Naive thymus-derived CD4-positive, alpha-beta T cell (primary cell): Measurements from ENCODE around the gene MAVS. TPM values are rescaled to one million over a fixed set of nuclear protein-coding genes. Genes with fewer than 3 reads are reported as not detected.
A peak's percentile ranks its signal among the peaks of the same experiment; 100 is the strongest.

Source experiments
- ATAC-seq: fragments of 150-1000 bp; cut with Tn5 transposase; 2 replicates; pipeline ENCODE4 v1.10.0; 2021; ENCODE audit warnings: mild to moderate bottlenecking, moderate library complexity
- CTCF ChIA-PET: fragments of 350-600 bp; sonication (Branson Sonifier 250); formaldehyde crosslinking; loops from one replicate; lab custom pipeline; 2021; ENCODE audit warnings: antibody characterized with exemption; lab: Charles Lee
- POLR2A ChIA-PET: fragments of 350-600 bp; sonication (Branson Sonifier 250); formaldehyde crosslinking; loops from one replicate; lab custom pipeline; 2021; ENCODE audit warnings: antibody characterized with exemption, inconsistent platforms; lab: Charles Lee
- DNase-seq, 9 donors: peaks; one replicate each; pipeline versions ENCODE4 v3.0.0 to v3.0.0-alpha.2; 2020 to 2022; ENCODE audit warnings: mixed read lengths in 1 of 9
- H3K27ac ChIP-seq: one replicate; pipeline ENCODE4 v1.7.0; 2013; ENCODE audit warnings: mild to moderate bottlenecking, low read depth, low read length, moderate library complexity
- H3K27me3 ChIP-seq, 2 donors: one replicate each; pipeline ENCODE4 v1.7.0; 2013; ENCODE audit warnings: low read length in 2 of 2, mild to moderate bottlenecking in 2 of 2, moderate library complexity in 2 of 2; ENCODE audit not compliant: control insufficient read depth in 2 of 2, insufficient read depth in 2 of 2
- H3K36me3 ChIP-seq, 3 experiments: 1 replicate in 2 of 3; 2 replicates in 1 of 3; pipeline ENCODE4 v1.7.0; 2013; ENCODE audit warnings: low read length in 3 of 3, mild to moderate bottlenecking in 3 of 3, moderate library complexity in 1 of 3; ENCODE audit not compliant: insufficient read depth in 3 of 3, control insufficient read depth in 2 of 3
- H3K4me1 ChIP-seq, 2 donors: one replicate each; pipeline ENCODE4 v1.7.0; 2013; ENCODE audit warnings: low read length in 2 of 2, mild to moderate bottlenecking in 2 of 2, moderate library complexity in 1 of 2; ENCODE audit not compliant: control insufficient read depth in 2 of 2, insufficient read depth in 2 of 2
- H3K4me3 ChIP-seq: 2 replicates; pipeline ENCODE4 v1.7.0; 2013; ENCODE audit warnings: mild to moderate bottlenecking, low read length
- H3K9me3 ChIP-seq, 3 experiments: 1 replicate in 2 of 3; 2 replicates in 1 of 3; pipeline ENCODE4 v1.7.0; 2013; ENCODE audit warnings: low read length in 3 of 3; ENCODE audit not compliant: control insufficient read depth in 2 of 3
- H3K27ac Mint-ChIP-seq, 9 donors: one replicate each; pipeline ENCODE4 v1.8.0; 2020 to 2022; ENCODE audit warnings: mixed read lengths in 9 of 9, mild to moderate bottlenecking in 8 of 9, moderate library complexity in 5 of 9, inconsistent platforms in 2 of 9
- H3K27me3 Mint-ChIP-seq, 5 donors: one replicate each; pipeline ENCODE4 v1.8.0; 2021 to 2022; ENCODE audit warnings: mixed read lengths in 5 of 5, mild to moderate bottlenecking in 1 of 5
- H3K36me3 Mint-ChIP-seq, 5 donors: one replicate each; pipeline ENCODE4 v1.8.0; 2020 to 2022; ENCODE audit warnings: mixed read lengths in 5 of 5, mild to moderate bottlenecking in 3 of 5, inconsistent platforms in 1 of 5
- H3K4me1 Mint-ChIP-seq, 7 donors: one replicate each; pipeline ENCODE4 v1.8.0; 2020 to 2022; ENCODE audit warnings: mixed read lengths in 7 of 7, mild to moderate bottlenecking in 3 of 7, inconsistent platforms in 1 of 7
- H3K4me3 Mint-ChIP-seq, 10 donors: one replicate each; pipeline ENCODE4 v1.8.0; 2020 to 2022; ENCODE audit warnings: mild to moderate bottlenecking in 10 of 10, mixed read lengths in 10 of 10, moderate library complexity in 6 of 10, inconsistent platforms in 2 of 10
- H3K9me3 Mint-ChIP-seq, 11 donors: one replicate each; pipeline ENCODE4 v1.8.0; 2020 to 2022; ENCODE audit warnings: mixed read lengths in 11 of 11, mild to moderate bottlenecking in 4 of 11, inconsistent platforms in 1 of 11, moderate library complexity in 1 of 11
- intact Hi-C, 2 donors: fragments of 100-400 bp; cut with micrococcal nuclease; formaldehyde crosslinking; loops; one replicate each; pipeline ENCODE4 v1.15.1; 2023
- polyA plus RNA-seq, 2 donors: library from polyadenylated mRNA; unstranded; fragments of 300-500 nt; fragmentation: Illumina TruSeq; gene quantifications; one replicate each; pipeline ENCODE4 v1.2.3, GENCODE V29; 2021
- total RNA-seq, 6 experiments: library from RNA in 5 of 6; stranded (reverse) in 5 of 6; gene quantifications; 1 replicate in 5 of 6; 2 replicates in 1 of 6; pipeline ENCODE4 v1.2.3 and lab custom pipeline; 2021 to 2026

The MAVS gene
- total and polyA plus RNA-seq, 7 experiments from 2014 or later: 3.5 to 49.9 (median 26.4) TPM

- H3K36me3 ChIP-seq: peaks cover 19 to 64% (median 20%) of the 10 kb centered on the region in 3 experiments
- DNase-seq: no peak
These were observed 64.2 kb downstream of the MAVS start for GRCh38 chr20:3910853-3911252.

GRCh38 chr20:3911956-3912355 is 65.3 kb downstream of the MAVS start:
- H3K9me3 Mint-ChIP-seq: no peaks in the 10 kb centered on the region
- Histone ChIP-seq H3K4me3 (no peak overlapping the region), H3K27ac (no peak overlapping the region), H3K36me3 (peaks cover 19 to 72% (median 20%) of the 10 kb centered on the region in 3 experiments), H3K4me1 (peaks cover 5 to 11% of the 10 kb centered on the region in 2 donors), H3K9me3 (no peaks in the 10 kb centered on the region), H3K27me3 (no peaks in the 10 kb centered on the region)
- ATAC-seq (no peak), DNase-seq (no peak)
- intact Hi-C loops: no loop called here
- peaks cover 20 to 67% (median 43%) of the 10 kb centered on the region in 7 donors for H3K4me1 Mint-ChIP-seq
- CTCF ChIA-PET: interaction anchor here (1.3 kb wide), 1 partner anchor 174 kb away, joined by 4 read pairs; no protein-coding TSS in a partner anchor
- H3K27ac Mint-ChIP-seq: peak overlapping the region in 4 of 9 donors; percentile 10 to 72 (median 46)
- POLR2A ChIA-PET: interaction anchor here (1.0 kb wide), 1 partner anchor 14 kb away, joined by 3 read pairs; no protein-coding TSS in a partner anchor
- peaks cover 15 to 56% (median 48%) of the 10 kb centered on the region in 5 donors for H3K36me3 Mint-ChIP-seq
- H3K4me3 Mint-ChIP-seq: no peak overlapping the region
- no peaks in the 10 kb centered on the region for H3K27me3 Mint-ChIP-seq

More at GRCh38 chr20:3910853-3911252, 64.2 kb downstream of the MAVS start:
- ChIA-PET POLR2A (interaction anchor here (1.1 kb wide), 1 partner anchor 80 kb away, joined by 3 read pairs; no protein-coding TSS in a partner anchor), CTCF (interaction anchor here (0.7 to 1.3 kb wide), 2 partner anchors 175 to 206 kb away, joined by 3 to 4 read pairs; no protein-coding TSS in a partner anchor)
- no peaks in the 10 kb centered on the region for H3K9me3 ChIP-seq
- peaks cover 5 to 16% of the 10 kb centered on the region in 2 donors for H3K4me1 ChIP-seq
- peaks cover 19 to 70% (median 42%) of the 10 kb centered on the region in 7 donors for H3K4me1 Mint-ChIP-seq
- H3K27ac Mint-ChIP-seq: peak overlapping the region in 2 of 9 donors; percentile 32 to 57
- no peaks in the 10 kb centered on the region for H3K27me3 ChIP-seq
- no peaks in the 10 kb centered on the region for H3K27me3 Mint-ChIP-seq
- H3K4me3 Mint-ChIP-seq: no peak overlapping the region
- H3K27ac ChIP-seq: no peak overlapping the region
- H3K4me3 ChIP-seq: no peak overlapping the region
- no peaks in the 10 kb centered on the region for H3K9me3 Mint-ChIP-seq
- intact Hi-C loops: no loop called here
- H3K36me3 Mint-ChIP-seq: peaks cover 15 to 48% (median 45%) of the 10 kb centered on the region in 5 donors
- ATAC-seq: no peak

GRCh38 chr20:3914446-3914845 is 67.8 kb downstream of the MAVS start:
- Mint-ChIP-seq H3K4me1 (peaks cover 16 to 51% (median 36%) of the 10 kb centered on the region in 7 donors), H3K27ac (peak overlapping the region in 2 of 9 donors; percentile 39 to 63), H3K9me3 (no peaks in the 10 kb centered on the region), H3K36me3 (peaks cover 21 to 64% (median 43%) of the 10 kb centered on the region in 5 donors), H3K27me3 (no peaks in the 10 kb centered on the region), H3K4me3 (no peak overlapping the region)
- ChIA-PET POLR2A (interaction anchor here (0.6 to 0.7 kb wide), 2 partner anchors 27 to 54 kb away, joined by 3 read pairs; no protein-coding TSS in a partner anchor), CTCF (no interaction called here)
- H3K27ac ChIP-seq: no peak overlapping the region
- H3K27me3 ChIP-seq: no peaks in the 10 kb centered on the region
- intact Hi-C loops: no loop called here
- peaks cover 19 to 67% (median 29%) of the 10 kb centered on the region in 3 experiments for H3K36me3 ChIP-seq
- no peak overlapping the region for H3K4me3 ChIP-seq
- H3K9me3 ChIP-seq: no peaks in the 10 kb centered on the region
- DNase-seq: no peak
- ATAC-seq: no peak
- no peaks in the 10 kb centered on the region for H3K4me1 ChIP-seq

DNA sequence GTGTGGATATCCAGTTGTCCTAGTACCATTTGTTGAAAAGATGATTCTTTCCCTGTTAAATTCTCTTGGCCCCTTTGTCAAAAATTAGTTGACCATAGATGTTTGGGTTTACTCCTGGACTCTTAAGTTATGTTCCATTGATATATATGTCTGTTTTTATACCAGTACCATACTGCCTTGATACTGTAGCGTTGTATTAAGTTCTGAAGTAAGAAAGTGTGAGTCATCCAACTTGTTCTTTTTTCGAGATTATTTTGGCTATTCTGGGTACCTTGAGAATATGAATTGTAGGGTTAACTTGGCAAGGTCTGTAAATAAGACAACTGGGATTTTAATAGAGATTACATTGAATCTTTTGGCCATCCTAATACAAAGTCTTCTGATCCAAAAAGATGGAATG is 69.1 kb downstream of the MAVS start:
- POLR2A ChIA-PET: interaction anchor here (0.6 to 1.0 kb wide), 2 partner anchors 11 to 55 kb away, joined by 3 read pairs; no protein-coding TSS in a partner anchor

DNA sequence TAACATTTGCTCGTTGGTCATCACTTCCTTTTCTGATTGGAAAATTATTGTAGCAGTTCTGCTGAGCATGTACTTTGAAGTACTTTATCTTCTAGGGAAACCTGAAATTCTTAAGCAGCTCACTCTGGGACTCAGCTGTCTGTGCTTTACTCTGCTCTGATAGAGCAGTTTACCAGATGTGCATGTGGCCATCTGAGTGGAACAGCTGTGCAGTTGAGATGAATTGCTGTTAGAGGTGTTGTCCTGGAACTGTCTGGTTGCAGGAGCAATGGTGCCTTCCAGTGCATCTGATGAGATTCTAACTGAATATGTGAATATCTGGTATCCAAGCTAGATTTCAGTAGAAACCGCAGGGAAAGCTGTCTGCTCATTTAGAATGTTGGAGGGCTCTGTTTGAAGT is 69.7 kb downstream of the MAVS start:
- Histone ChIP-seq H3K27me3 (no peaks in the 10 kb centered on the region), H3K27ac (no peak overlapping the region), H3K36me3 (peaks cover 19 to 49% (median 21%) of the 10 kb centered on the region in 3 experiments), H3K4me1 (no peaks in the 10 kb centered on the region), H3K9me3 (no peaks in the 10 kb centered on the region), H3K4me3 (no peak overlapping the region)
- H3K4me3 Mint-ChIP-seq: no peak overlapping the region
- ATAC-seq (no peak), DNase-seq (no peak)
- peaks cover 17 to 55% (median 36%) of the 10 kb centered on the region in 5 donors for H3K36me3 Mint-ChIP-seq
- peak overlapping the region in 1 of 9 donors; percentile 28 for H3K27ac Mint-ChIP-seq
- intact Hi-C loops: no loop called here
- no peaks in the 10 kb centered on the region for H3K9me3 Mint-ChIP-seq
- H3K4me1 Mint-ChIP-seq: peaks cover 16 to 39% (median 33%) of the 10 kb centered on the region in 7 donors
- ChIA-PET CTCF (interaction anchor here (1.2 kb wide), 1 partner anchor 24 kb away, joined by 4 read pairs; no protein-coding TSS in a partner anchor), POLR2A (interaction anchor here (0.6 kb wide), 1 partner anchor 78 kb away, joined by 3 read pairs; no protein-coding TSS in a partner anchor)
- no peaks in the 10 kb centered on the region for H3K27me3 Mint-ChIP-seq

More for the DNA sequence above, 69.1 kb downstream of the MAVS start:
- DNase-seq (no peak), ATAC-seq (no peak)
- Mint-ChIP-seq H3K4me3 (no peak overlapping the region), H3K36me3 (peaks cover 21 to 59% (median 40%) of the 10 kb centered on the region in 5 donors), H3K9me3 (no peaks in the 10 kb centered on the region), H3K4me1 (peaks cover 14 to 41% (median 33%) of the 10 kb centered on the region in 7 donors), H3K27me3 (no peaks in the 10 kb centered on the region), H3K27ac (peak overlapping the region in 6 of 9 donors; percentile 31 to 76 (median 44))
- H3K36me3 ChIP-seq: peaks cover 19 to 54% (median 24%) of the 10 kb centered on the region in 3 experiments
- no peaks in the 10 kb centered on the region for H3K4me1 ChIP-seq
- no peaks in the 10 kb centered on the region for H3K27me3 ChIP-seq
- CTCF ChIA-PET: interaction anchor here (1.2 kb wide), 1 partner anchor 23 kb away, joined by 4 read pairs; no protein-coding TSS in a partner anchor
- no peak overlapping the region for H3K27ac ChIP-seq
- H3K4me3 ChIP-seq: no peak overlapping the region
- intact Hi-C loops: no loop called here
- H3K9me3 ChIP-seq: no peaks in the 10 kb centered on the region

- no peak for ATAC-seq
- H3K36me3 ChIP-seq: peaks cover 4 to 46% (median 13%) of the 10 kb centered on the region in 3 experiments
These were observed 72.7 kb downstream of the MAVS start for GRCh38 chr20:3919352-3919751.

More at GRCh38 chr20:3919352-3919751, 72.7 kb downstream of the MAVS start:
- Mint-ChIP-seq H3K27ac (peak overlapping the region in 7 of 9 donors; percentile 3 to 71 (median 43)), H3K4me1 (peaks cover 17 to 48% (median 38%) of the 10 kb centered on the region in 7 donors), H3K9me3 (peaks cover 0 to 2% (median 0%) of the 10 kb centered on the region in 11 donors), H3K27me3 (no peaks in the 10 kb centered on the region), H3K36me3 (peaks cover 19 to 45% (median 23%) of the 10 kb centered on the region in 5 donors), H3K4me3 (no peak overlapping the region)
- DNase-seq: no peak
- POLR2A ChIA-PET: no interaction called here
- Histone ChIP-seq H3K4me1 (no peaks in the 10 kb centered on the region), H3K4me3 (no peak overlapping the region), H3K9me3 (no peaks in the 10 kb centered on the region), H3K27me3 (no peaks in the 10 kb centered on the region), H3K27ac (no peak overlapping the region)
- CTCF ChIA-PET: no interaction called here
- intact Hi-C loops: no loop called here
